Activated CD4-positive, alpha-beta T cell treated with anti-CD3 and anti-CD28 coated beads, Interleukin-2, Interleukin-6, amounts not matched to agents 100 ng/mL and 50 ng/mL, durations not matched to agents 16 hours and 8 hours (primary cell): Measurements from ENCODE around the gene HOXA11.

ENCODE experiments used
- DNase-seq: peaks from one replicate; pipeline ENCODE4 v3.0.0-alpha.2; 2020

Gene HOXA11

GRCh38 chr7:27192546-27193334 is 7.7 kb upstream of the HOXA11 start:
- DNase-seq: no peak

GRCh38 chr7:27191833-27192545 is 7.0 kb upstream of the HOXA11 start:
- DNase-seq: no peak

GRCh38 chr7:27191161-27191731 is 6.2 kb upstream of the HOXA11 start:
- DNase-seq: no peak

- no peak for DNase-seq
These were observed 5.1 kb upstream of the HOXA11 start for GRCh38 chr7:27189997-27190748.

GRCh38 chr7:27189295-27189996 is 4.4 kb upstream of the HOXA11 start:
- no peak for DNase-seq

- DNase-seq: no peak
These were observed 3.6 kb upstream of the HOXA11 start for GRCh38 chr7:27188386-27189294.

GRCh38 chr7:27187475-27188385 is 2.7 kb upstream of the HOXA11 start:
- DNase-seq: no peak

- no peak for DNase-seq
These were observed 1.8 kb upstream of the HOXA11 start for GRCh38 chr7:27186668-27187474.

- DNase-seq: no peak
These were observed 1.0 kb upstream of the HOXA11 start for GRCh38 chr7:27185854-27186667.

GRCh38 chr7:27184337-27185012 is 557 bp downstream of the HOXA11 start:
- DNase-seq: no peak

GRCh38 chr7:27183682-27184336 is 1.2 kb downstream of the HOXA11 start:
- DNase-seq: no peak

- no peak for DNase-seq
These were observed 2.0 kb downstream of the HOXA11 start for GRCh38 chr7:27182861-27183681.

- DNase-seq: no peak
These were observed 2.7 kb downstream of the HOXA11 start for GRCh38 chr7:27182285-27182841.

GRCh38 chr7:27181795-27182275 is 3.2 kb downstream of the HOXA11 start:
- DNase-seq: no peak

GRCh38 chr7:27180431-27181420 is 4.3 kb downstream of the HOXA11 start:
- no peak for DNase-seq
